Sigmoid colon (tissue), 4 donors: Measurements from ENCODE around the gene RPS19.

Experiments used
- EP300 ChIP-seq, 4 donors: sonication (generic); formaldehyde crosslinking; IDR thresholded peaks; one replicate each; pipeline ENCODE4 v1.6.1; 2017; ENCODE audit warnings: antibody characterized with exemption in 4 of 4
- POLR2A ChIP-seq, 2 donors: fragments of 450-650 bp; IDR thresholded peaks; one replicate each; pipeline ENCODE4 v1.6.1; 2016; ENCODE audit warnings: antibody characterized with exemption in 2 of 2, mild to moderate bottlenecking in 2 of 2, moderate library complexity in 2 of 2
- POLR2AphosphoS5 ChIP-seq, 4 donors: sonication (generic); formaldehyde crosslinking; IDR thresholded peaks; one replicate each; pipeline ENCODE4 v1.6.1; 2017; ENCODE audit warnings: antibody characterized with exemption in 4 of 4
- TF ChIP-seq, protein P1 (sequence below), 4 experiments: fragments of 450-650 bp in 3 of 4; fragments of 200-600 bp in 1 of 4; IDR thresholded peaks; one replicate each; pipeline ENCODE4 v1.5.1; 2016 to 2019; ENCODE audit warnings: antibody characterized with exemption in 4 of 4, mild to moderate bottlenecking in 3 of 4, moderate library complexity in 2 of 4

DNA sequence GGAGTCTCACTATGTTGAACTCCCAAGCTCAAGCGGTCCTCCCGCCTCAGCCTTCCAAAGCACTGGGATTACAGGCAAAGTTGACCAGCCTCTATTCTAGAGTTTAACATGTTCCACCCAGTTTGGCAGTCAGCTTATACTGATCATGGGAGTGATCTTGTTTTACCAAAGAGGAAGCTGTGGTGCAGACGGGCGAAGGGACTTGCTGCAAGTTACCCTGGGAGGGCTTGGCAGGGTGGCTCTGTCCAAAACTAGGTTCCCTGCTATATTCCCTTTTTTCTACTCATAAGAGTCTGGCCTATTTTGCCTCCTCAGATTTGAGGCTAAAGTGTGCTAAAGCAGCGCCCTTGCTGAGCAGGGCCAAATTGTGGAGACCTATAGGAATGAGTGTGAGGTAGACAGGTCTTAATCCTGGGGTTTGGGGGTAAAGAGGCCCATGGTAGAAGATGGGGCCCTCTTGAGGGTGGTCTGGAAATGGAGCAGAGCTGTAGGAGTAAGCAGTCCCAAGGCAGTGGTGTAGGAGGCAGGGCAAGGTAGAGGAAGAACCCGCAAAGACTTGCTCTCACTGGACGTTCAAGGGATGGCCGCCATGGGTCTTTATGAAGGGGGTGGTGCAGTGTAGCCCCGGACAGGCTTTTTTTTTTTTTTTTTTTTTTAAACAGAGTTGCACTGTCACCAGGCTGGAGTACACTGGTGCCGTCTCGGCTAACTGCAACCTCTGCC is 3.3 kb downstream of the RPS19 start:
- TF ChIP-seq POLR2AphosphoS5 (IDR thresholded peaks at IDR 0.05) (no peak), POLR2A (IDR thresholded peaks at IDR 0.05) (no peak), EP300 (IDR thresholded peaks at IDR 0.05) (no peak)
- TF ChIP-seq, protein P1, sequence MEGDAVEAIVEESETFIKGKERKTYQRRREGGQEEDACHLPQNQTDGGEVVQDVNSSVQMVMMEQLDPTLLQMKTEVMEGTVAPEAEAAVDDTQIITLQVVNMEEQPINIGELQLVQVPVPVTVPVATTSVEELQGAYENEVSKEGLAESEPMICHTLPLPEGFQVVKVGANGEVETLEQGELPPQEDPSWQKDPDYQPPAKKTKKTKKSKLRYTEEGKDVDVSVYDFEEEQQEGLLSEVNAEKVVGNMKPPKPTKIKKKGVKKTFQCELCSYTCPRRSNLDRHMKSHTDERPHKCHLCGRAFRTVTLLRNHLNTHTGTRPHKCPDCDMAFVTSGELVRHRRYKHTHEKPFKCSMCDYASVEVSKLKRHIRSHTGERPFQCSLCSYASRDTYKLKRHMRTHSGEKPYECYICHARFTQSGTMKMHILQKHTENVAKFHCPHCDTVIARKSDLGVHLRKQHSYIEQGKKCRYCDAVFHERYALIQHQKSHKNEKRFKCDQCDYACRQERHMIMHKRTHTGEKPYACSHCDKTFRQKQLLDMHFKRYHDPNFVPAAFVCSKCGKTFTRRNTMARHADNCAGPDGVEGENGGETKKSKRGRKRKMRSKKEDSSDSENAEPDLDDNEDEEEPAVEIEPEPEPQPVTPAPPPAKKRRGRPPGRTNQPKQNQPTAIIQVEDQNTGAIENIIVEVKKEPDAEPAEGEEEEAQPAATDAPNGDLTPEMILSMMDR (IDR thresholded peaks at IDR 0.05): no peak
